Esophagus mucosa (tissue), 1 donor: ENCODE results near the gene LMO2. TPM values are rescaled to one million over a fixed set of nuclear protein-coding genes. Genes with fewer than 3 reads are reported as not detected.
"Not testable (repeated sequence)": the region's sequence is repeated elsewhere in the genome, so short reads cannot be mapped to it uniquely, and the experiment has no call there.

Experiments used
- ATAC-seq: fragments of 200-7000 bp; cut with Tn5 transposase; one replicate; pipeline ENCODE4 v1.9.1; 2020
- total RNA-seq: library from RNA; stranded (reverse); gene quantifications from one replicate; pipeline ENCODE4 v1.2.4, GENCODE V29; 2023
- donor health status: DM: yes; HTN: yes; CAD: no.

LMO2 gene
- total RNA-seq, 1 donor from 2014 or later = 11.7 TPM

- ATAC-seq = no peak
Measured at GRCh38 chr11:33860926-33861325, 30.9 kb downstream of the LMO2 start.

GRCh38 chr11:33859306-33859705, 32.6 kb downstream of the LMO2 start:
- no peak for ATAC-seq

- ATAC-seq = peak; percentile 83
Measured at GRCh38 chr11:33857933-33858371, 33.9 kb downstream of the LMO2 start.

GRCh38 chr11:33855500-33855899, 36.4 kb downstream of the LMO2 start:
- ATAC-seq = no peak

- ATAC-seq = no peak
Measured at GRCh38 chr11:33848717-33849390, 43.0 kb downstream of the LMO2 start.

DNA sequence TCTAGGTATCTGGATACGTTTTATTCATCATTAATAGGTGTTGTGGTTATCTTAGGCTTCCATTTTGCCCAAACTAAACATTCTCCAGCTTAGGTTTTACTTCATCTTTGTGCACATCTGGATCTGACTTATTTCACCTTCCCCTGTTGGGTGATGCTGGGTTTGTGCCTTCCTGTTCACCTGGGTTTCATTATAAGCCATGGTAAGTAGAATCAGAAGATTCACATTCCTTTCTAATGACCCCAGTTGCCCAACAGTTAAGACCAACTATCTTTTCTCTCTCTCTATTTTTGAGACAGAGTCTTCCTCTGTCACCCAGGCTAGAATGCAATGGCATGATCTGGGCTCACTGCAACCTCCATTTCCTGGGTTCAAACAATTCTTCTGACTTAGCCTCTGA, 44.6 kb downstream of the LMO2 start:
- ATAC-seq = no peak

- no peak for ATAC-seq
Measured at GRCh38 chr11:33844236-33844635, 47.6 kb downstream of the LMO2 start.

DNA sequence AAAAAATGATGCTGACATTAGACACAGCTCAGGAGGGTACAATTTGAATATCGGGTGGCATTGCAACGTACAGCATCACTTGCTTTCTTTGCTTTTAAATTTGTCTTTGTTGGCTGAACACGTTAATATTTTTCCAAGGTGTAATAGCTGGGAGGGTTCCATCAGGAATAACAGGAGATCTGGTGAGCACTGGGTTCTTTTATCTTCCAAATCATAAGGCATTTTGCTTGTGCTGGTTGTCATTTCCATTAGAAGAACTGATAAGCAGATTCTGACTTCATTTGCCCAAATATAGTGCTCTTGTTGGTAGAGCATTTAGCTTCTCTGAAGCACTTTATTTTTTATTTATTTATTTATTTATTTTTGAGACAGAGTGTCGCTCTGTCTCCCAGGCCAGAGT, 48.9 kb downstream of the LMO2 start:
- ATAC-seq = no peak

GRCh38 chr11:33842236-33842915, 49.5 kb downstream of the LMO2 start:
- ATAC-seq = no peak

- ATAC-seq = not testable (repeated sequence)
Measured at GRCh38 chr11:33838234-33838633, 53.6 kb downstream of the LMO2 start.

GRCh38 chr11:33837334-33837733, 54.5 kb downstream of the LMO2 start:
- ATAC-seq = not testable (repeated sequence)

DNA sequence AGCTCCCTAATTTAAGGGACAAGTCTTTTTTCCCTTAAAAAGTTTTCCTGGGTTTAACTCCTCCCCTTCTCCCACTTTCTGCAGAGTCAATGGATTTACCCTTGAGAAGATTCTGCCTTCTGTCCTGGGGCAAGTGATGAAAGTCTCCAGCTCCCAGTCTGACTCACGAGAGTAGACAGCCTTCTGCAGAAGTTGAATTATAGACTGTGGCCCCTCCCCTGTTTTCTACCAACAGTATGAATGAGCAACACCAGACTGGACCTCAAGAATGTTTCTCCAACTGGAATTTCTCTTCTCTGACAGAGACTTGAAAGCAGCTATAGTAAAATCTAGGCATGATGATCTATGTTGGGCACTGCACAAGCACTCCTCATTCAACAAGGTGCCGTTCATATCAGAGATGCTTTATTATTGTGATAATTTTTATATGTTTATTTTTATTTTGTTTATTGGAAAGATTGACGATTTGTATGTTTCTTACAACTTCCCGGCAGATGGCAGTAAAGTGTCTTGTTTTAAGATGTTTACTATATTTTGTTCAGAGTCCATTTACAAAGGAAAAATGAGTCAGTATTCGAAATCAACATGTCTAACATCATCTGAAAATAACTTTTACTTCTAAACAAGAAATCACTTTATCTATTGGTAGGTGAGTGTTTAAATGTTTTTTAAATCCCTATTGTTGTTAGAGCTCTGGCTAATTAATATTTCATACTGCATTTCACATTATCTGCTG, 56.6 kb downstream of the LMO2 start:
- no peak for ATAC-seq

GRCh38 chr11:33832676-33833075, 59.2 kb downstream of the LMO2 start:
- ATAC-seq = no peak

GRCh38 chr11:33830903-33831648, 60.8 kb downstream of the LMO2 start:
- peak; percentile 80 for ATAC-seq

DNA sequence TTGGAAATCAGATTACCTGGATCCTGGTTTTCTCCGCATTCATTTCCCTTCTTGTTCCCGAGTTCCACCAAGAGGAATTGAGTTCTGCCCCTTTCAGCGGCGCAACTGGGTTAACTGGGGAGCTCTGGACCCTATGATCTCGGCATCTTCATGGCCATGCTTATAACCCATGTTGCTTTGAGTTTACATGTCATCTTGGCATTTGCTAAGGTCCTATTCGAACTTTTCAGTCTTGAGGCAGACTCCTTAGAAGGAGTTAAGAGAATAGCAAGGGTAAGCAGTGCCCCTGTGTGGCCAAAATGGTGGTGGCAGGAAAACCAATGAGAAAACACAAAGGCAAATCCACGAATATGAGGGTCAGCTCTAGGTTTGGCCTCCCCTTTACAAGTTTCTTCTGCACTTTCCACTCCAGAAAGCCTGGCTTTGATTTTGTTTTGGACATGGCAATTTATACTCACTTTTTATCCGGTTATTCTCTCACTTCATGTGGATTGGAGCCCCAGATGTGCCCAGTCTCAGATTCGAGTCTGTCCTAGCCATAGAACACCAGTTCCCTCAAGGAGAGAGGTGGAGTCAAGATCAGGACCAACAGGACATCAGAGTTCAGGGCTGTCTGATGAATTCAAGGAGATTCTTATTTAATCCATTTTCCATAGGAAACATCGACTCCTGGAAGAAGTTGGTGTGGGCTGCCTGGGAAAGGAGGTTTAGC, 62.3 kb downstream of the LMO2 start:
- peak; percentile 78 for ATAC-seq

- peak; percentile 17 for ATAC-seq
Measured at GRCh38 chr11:33828604-33829429, 63.1 kb downstream of the LMO2 start.

DNA sequence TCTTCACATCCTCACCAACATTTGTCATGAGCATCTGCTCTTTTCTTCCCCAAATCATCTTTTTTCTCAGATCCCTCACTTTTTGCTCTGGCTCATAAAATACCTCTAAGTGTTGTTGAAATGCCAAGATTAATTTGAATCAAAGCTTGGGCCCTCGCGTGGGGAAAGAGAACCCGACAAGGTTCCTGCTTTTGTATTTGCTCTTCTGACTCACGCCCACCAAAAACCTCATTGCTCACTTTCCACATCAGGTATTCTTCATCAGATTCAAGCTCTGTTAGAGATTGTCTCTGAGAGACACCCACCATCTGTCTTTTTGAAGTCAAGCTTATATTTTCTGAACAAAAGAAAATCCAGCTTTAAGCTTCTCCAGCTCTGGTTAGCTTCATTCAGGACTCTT, 64.7 kb downstream of the LMO2 start:
- no peak for ATAC-seq

GRCh38 chr11:33825854-33826560, 65.9 kb downstream of the LMO2 start:
- ATAC-seq = no peak

GRCh38 chr11:33822981-33823380, 68.9 kb downstream of the LMO2 start:
- not testable (repeated sequence) for ATAC-seq

- no peak for ATAC-seq
Measured at GRCh38 chr11:33819278-33820035, 72.4 kb downstream of the LMO2 start.
